HG02623 (cell line): ENCODE data around the gene INTS2.
"Not testable (repeated sequence)": the region's sequence is repeated elsewhere in the genome, so short reads cannot be mapped to it uniquely, and the experiment has no call there.

ENCODE experiments used
- ATAC-seq: cut with Tn5 transposase; IDR thresholded peaks from one replicate; pipeline ENCODE4 v1.9.1; 2021; ENCODE audit warnings: moderate library complexity; ENCODE audit not compliant: unreplicated experiment

Gene INTS2

GRCh38 chr17:61852857-61853256, 74.9 kb downstream of the INTS2 start:
- no peak for ATAC-seq

GRCh38 chr17:61849674-61850073, 78.1 kb downstream of the INTS2 start:
- no peak for ATAC-seq

- no peak for ATAC-seq
These were observed 78.9 kb downstream of the INTS2 start for GRCh38 chr17:61848896-61849295.

- no peak for ATAC-seq
These were observed 79.5 kb downstream of the INTS2 start for GRCh38 chr17:61848247-61848646.

- no peak for ATAC-seq
These were observed 80.1 kb downstream of the INTS2 start for GRCh38 chr17:61847659-61848058.

- ATAC-seq = no peak
These were observed 80.9 kb downstream of the INTS2 start for GRCh38 chr17:61846761-61847375.

GRCh38 chr17:61846088-61846487, 81.7 kb downstream of the INTS2 start:
- no peak for ATAC-seq

- no peak for ATAC-seq
These were observed 84.3 kb downstream of the INTS2 start for GRCh38 chr17:61843435-61843834.

- ATAC-seq = no peak
These were observed 84.9 kb downstream of the INTS2 start for GRCh38 chr17:61842899-61843298.

- no peak for ATAC-seq
These were observed 88.4 kb downstream of the INTS2 start for GRCh38 chr17:61839300-61839786.

- ATAC-seq = no peak
These were observed 90.4 kb downstream of the INTS2 start for GRCh38 chr17:61837175-61838051.

- ATAC-seq = no peak
These were observed 91.3 kb downstream of the INTS2 start for GRCh38 chr17:61836266-61837174.

- no peak for ATAC-seq
These were observed 92.2 kb downstream of the INTS2 start for GRCh38 chr17:61835606-61836005.

- ATAC-seq = no peak
These were observed 93.2 kb downstream of the INTS2 start for GRCh38 chr17:61834610-61835009.

- ATAC-seq = no peak
These were observed 94.1 kb downstream of the INTS2 start for GRCh38 chr17:61833536-61834193.

- ATAC-seq = no peak
These were observed 95.3 kb downstream of the INTS2 start for GRCh38 chr17:61832463-61832862.

GRCh38 chr17:61831099-61831498, 96.7 kb downstream of the INTS2 start:
- no peak for ATAC-seq

GRCh38 chr17:61828694-61829093, 99.1 kb downstream of the INTS2 start:
- ATAC-seq = no peak

GRCh38 chr17:61827649-61828395, 100.0 kb downstream of the INTS2 start:
- no peak for ATAC-seq

- not testable (repeated sequence) for ATAC-seq
These were observed 100.9 kb downstream of the INTS2 start for GRCh38 chr17:61826866-61827265.
